ENCODE results near the gene NGLY1. TPM values are rescaled to one million over a fixed set of nuclear protein-coding genes. Genes with fewer than 3 reads are reported as not detected.

NGLY1 gene
- total RNA-seq, 2 experiments from 2014 or later: 46.0 to 46.2 TPM

GRCh38 chr3:25708036-25708435 is 75.2 kb downstream of the NGLY1 start:
- Mint-ChIP-seq H3K27me3 (peaks cover 35% of the 10 kb centered on the region), H3K4me3 (no peak overlapping the region), H3K36me3 (ENCODE audit: low read depth) (no peaks in the 10 kb centered on the region), H3K27ac (no peak overlapping the region), H3K9me3 (no peaks in the 10 kb centered on the region), H3K4me1 (ENCODE audit: low read depth) (no peaks in the 10 kb centered on the region)
- Histone ChIP-seq H3K4me3 (ENCODE audit: low read length) (no peak overlapping the region), H3K27ac (ENCODE audit: low read depth in 1 of 2, low read length in 2 of 2) (no peak overlapping the region), H3K36me3 (ENCODE audit: insufficient read depth, low read length) (no peaks in the 10 kb centered on the region), H3K4me1 (ENCODE audit: insufficient read depth, low read length) (no peaks in the 10 kb centered on the region), H3K9me3 (ENCODE audit: control insufficient read depth in 1 of 2, insufficient read depth in 1 of 2, low read length in 2 of 2) (no peaks in the 10 kb centered on the region), H3K27me3 (ENCODE audit: control insufficient read depth in 1 of 2, insufficient read depth in 2 of 2, low read length in 2 of 2) (peaks cover 0 to 8% of the 10 kb centered on the region in 2 experiments)
- ChIA-PET POLR2A (no interaction called here), CTCF (no interaction called here)
- intact Hi-C loops (cut with DNase I, micrococcal nuclease): no loop called here
- no peak for TF ChIP-seq CTCF (IDR thresholded peaks at IDR 0.05)
- ATAC-seq (ENCODE audit: poor library complexity) (no peak), DNase-seq (no peak)

- Histone ChIP-seq H3K27ac (ENCODE audit: low read depth in 1 of 2, low read length in 2 of 2) (no peak overlapping the region), H3K4me1 (ENCODE audit: insufficient read depth, low read length) (no peaks in the 10 kb centered on the region), H3K4me3 (ENCODE audit: low read length) (no peak overlapping the region), H3K36me3 (ENCODE audit: insufficient read depth, low read length) (no peaks in the 10 kb centered on the region), H3K9me3 (ENCODE audit: control insufficient read depth in 1 of 2, insufficient read depth in 1 of 2, low read length in 2 of 2) (no peaks in the 10 kb centered on the region), H3K27me3 (ENCODE audit: control insufficient read depth in 1 of 2, insufficient read depth in 2 of 2, low read length in 2 of 2) (peaks cover 0 to 13% of the 10 kb centered on the region in 2 experiments)
- Mint-ChIP-seq H3K4me3 (no peak overlapping the region), H3K27me3 (peaks cover 35% of the 10 kb centered on the region), H3K36me3 (ENCODE audit: low read depth) (no peaks in the 10 kb centered on the region), H3K9me3 (no peaks in the 10 kb centered on the region), H3K4me1 (ENCODE audit: low read depth) (no peaks in the 10 kb centered on the region), H3K27ac (no peak overlapping the region)
- ChIA-PET POLR2A (no interaction called here), CTCF (no interaction called here)
- no peak for DNase-seq
- intact Hi-C loops (cut with DNase I, micrococcal nuclease): no loop called here
- no peak for ATAC-seq (ENCODE audit: poor library complexity)
- no peak for TF ChIP-seq CTCF (IDR thresholded peaks at IDR 0.05)
Observed at GRCh38 chr3:25707268-25707926, 75.8 kb downstream of the NGLY1 start.

GRCh38 chr3:25706213-25706612 is 77.0 kb downstream of the NGLY1 start:
- H3K9me3 Mint-ChIP-seq: no peaks in the 10 kb centered on the region
- Histone ChIP-seq H3K36me3 (ENCODE audit: insufficient read depth, low read length) (no peaks in the 10 kb centered on the region), H3K4me3 (ENCODE audit: low read length) (no peak overlapping the region), H3K9me3 (ENCODE audit: control insufficient read depth in 1 of 2, insufficient read depth in 1 of 2, low read length in 2 of 2) (no peaks in the 10 kb centered on the region), H3K4me1 (ENCODE audit: insufficient read depth, low read length) (no peaks in the 10 kb centered on the region), H3K27me3 (ENCODE audit: control insufficient read depth in 1 of 2, insufficient read depth in 2 of 2, low read length in 2 of 2) (peaks cover 0 to 13% of the 10 kb centered on the region in 2 experiments), H3K27ac (ENCODE audit: low read depth in 1 of 2, low read length in 2 of 2) (no peak overlapping the region)
- TF ChIP-seq CTCF (IDR thresholded peaks at IDR 0.05): no peak
- no peak overlapping the region for H3K27ac Mint-ChIP-seq
- H3K4me3 Mint-ChIP-seq: no peak overlapping the region
- ChIA-PET CTCF (interaction anchor here (1.6 kb wide), 1 partner anchor 21 kb away, joined by 4 read pairs; no protein-coding TSS in a partner anchor), POLR2A (no interaction called here)
- H3K27me3 Mint-ChIP-seq: peaks cover 35% of the 10 kb centered on the region
- no peak for DNase-seq
- intact Hi-C loops (cut with DNase I, micrococcal nuclease): no loop called here
- H3K4me1 Mint-ChIP-seq (ENCODE audit: low read depth): no peaks in the 10 kb centered on the region
- ATAC-seq (ENCODE audit: poor library complexity): no peak
- H3K36me3 Mint-ChIP-seq (ENCODE audit: low read depth): no peaks in the 10 kb centered on the region

All from CD4-positive, alpha-beta T cell (primary cell).